ENCODE measurements around the gene PRICKLE4.

Gene PRICKLE4, protein sequence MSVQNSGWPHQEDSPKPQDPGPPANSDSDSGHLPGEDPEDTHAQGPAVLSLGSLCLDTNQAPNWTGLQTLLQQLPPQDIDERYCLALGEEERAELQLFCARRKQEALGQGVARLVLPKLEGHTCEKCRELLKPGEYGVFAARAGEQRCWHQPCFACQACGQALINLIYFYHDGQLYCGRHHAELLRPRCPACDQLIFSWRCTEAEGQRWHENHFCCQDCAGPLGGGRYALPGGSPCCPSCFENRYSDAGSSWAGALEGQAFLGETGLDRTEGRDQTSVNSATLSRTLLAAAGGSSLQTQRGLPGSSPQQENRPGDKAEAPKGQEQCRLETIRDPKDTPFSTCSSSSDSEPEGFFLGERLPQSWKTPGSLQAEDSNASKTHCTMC

DNA sequence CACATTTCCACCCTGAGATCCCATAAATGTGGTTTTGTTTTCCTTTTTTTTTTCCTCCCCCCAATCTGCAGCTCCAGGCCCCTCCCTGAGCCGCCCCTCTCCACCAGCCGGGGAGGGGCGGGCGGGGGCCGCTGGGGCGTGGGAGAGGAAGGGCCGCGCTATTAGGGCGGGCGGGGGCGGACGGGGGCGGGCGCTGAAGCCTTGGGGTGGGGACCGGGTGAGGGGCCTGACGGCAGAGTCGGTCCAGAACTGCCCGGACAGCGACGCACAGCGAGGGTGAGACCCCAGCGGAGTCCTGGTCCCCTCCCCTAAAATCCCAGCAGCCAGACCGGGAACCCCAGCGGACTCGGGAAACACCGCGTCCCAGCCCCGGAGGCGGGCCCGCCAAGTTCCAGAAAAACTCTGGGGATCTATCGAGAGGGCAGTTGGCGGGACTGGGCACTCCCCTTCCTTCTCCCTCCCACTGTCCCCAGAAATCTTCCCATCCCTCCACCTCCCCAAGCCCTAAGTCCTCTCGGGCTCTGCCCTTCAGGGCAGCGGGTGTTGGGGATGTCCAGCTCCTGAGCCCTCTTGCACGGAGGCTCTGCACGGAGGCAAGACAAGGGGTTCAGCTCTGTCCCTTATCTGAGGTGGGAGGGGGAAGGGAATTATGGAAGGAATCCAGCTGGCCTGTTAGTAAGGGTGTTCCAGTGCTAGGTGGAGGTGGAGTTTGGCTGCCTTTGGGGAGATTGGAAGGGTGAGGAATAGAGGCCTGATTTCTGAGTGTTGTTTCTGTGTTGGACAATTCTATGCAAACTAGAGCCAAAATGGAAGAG, at the start of gene PRICKLE4:
PRICKLE4 (plus strand) TSS at position 232 of the 815 bp plus-strand sequence. CDS start 2,692 bp downstream, outside the sequence.
- DNase-seq: no peak

DNA sequence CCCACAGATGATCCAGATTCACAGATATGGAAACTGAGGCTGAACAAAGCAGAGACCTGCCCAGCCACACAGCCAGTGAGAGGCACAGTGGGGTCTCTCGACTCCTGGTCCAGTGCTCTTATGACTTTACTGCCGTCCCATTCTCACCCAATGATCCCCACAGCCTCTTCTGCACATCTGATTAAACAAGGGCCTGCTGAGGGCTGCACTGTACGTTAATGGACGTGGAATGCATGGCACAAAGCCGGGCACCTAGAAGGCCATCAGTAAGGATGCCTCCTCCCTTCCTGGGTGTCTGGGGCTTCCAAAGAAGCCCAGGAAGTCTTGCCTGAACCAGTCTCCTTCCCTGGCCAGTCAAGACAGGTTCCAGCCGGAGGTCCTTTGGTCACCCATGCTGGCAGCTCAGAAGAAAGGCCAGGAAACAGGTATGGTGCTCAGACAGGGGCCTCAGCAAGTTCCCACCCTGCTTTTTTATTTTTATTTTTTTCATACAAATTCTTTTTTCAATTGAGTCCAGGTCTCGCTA, 49.0 kb upstream of the PRICKLE4 start:
- no peak for DNase-seq

DNA sequence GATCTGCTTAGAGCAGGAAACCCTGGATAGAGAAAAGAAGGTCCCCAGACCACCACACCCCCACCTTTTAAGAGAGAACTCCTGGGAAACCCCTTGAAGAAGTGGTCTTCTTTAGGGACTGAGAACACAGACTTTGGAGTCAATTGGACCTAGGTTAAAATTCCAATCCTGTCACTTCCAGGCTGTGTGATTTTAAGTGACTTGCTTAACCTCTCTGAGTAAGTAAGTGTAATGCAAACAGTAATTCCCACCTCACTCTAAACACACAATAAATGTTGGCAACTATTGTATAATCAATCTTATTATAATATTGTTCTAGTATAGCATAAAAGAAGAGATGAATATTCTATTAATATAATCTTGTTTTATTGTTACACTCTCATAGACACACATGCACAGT, 48.4 kb upstream of the PRICKLE4 start:
- DNase-seq: no peak

GRCh38 chr6:41732591-41733359, 47.8 kb upstream of the PRICKLE4 start:
- DNase-seq: peak in 3 of 4 experiments; percentile 10 to 18 (median 17)

- DNase-seq: no peak
Observed at GRCh38 chr6:41733360-41733706, 47.2 kb upstream of the PRICKLE4 start.

DNA sequence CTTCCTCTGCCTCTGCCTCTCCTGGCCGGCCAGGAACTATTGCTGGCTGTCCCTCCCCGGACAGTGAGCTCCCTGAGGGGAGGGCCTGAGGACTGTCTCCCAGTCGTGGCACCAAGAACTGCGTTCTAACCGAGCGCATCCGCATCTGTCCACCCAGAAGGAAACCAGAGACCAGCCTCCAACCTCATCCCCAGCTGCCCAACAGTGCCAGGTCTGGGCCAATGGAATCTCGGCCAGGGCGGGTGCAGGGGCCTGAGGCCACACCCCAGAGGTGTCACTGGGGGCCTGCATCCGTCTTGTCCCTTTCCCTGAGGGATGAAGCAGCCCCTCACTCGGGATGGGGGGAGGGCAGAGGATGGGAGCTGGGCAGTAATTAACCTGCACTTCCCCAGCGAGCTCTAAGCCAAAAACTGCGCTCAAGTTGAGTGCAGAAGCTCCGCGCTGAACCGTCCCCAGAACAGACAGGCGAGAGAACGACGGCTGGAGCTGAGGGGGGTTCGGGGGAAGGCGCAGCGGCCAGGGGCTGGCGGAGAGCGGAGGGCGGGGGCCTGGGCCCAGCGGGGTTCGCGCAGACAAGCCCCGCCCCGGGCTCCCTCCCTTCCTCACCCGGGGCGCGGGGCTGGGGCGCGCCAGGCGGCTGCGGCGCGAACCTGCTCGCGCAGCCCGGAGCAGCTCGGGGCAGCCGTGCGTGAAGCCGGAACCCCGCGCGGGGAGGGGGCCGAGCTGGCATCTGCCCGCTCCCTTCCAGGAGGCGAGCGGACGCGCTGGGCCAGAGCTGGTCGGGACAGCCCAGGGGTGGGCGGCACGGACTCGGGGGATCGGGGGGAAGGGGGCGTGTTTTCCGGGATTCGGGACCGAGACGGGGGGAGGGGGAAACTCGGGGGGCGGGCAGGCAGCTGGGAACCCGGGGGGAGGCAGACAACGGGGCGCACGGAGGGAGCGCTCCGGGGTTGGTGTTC, 46.6 kb upstream of the PRICKLE4 start:
- peak; percentile 34 to 58 (median 45) for DNase-seq

DNA sequence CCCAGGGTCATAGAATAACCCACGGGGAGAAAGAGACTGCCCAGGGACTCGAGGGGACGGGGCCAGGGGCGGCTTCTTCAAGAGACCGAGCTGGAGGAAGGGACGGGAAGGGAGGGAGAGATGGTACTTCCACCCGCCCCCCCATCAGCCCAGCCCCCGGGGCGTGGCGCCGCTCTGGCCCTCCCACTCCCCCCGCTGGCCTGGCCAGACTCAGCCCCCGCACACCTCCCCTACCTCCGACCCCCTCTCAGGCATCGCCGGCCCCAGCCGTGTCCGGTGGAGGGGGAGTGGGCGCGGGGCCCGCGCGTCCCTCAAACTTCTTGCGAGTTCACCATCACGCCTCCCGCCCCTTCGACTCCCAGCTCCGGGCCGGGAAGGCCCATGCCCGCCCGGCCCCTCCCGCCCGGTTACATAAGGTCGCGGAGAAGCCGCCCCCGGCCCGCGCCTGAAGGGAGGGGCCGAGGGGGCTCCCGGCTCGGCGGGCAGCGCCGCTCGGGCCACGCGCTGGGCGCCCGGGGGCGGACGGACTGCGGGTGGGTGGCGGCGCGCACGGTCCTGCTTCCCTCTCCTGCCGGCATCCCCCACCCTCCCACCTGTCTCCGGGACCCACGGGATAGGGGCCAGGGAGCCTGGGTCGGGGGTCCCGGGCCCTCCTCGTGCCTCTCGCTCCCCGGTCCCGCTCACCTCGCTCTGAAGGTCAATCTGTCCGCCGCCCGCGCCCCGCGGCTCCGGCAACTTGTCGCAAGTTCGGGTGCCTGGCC, 45.7 kb upstream of the PRICKLE4 start:
- DNase-seq: peak; percentile 34 to 49 (median 44)

- peak; percentile 88 to 91 (median 90) for DNase-seq
Observed at GRCh38 chr6:41735427-41736185, 45.0 kb upstream of the PRICKLE4 start, which contains the start of gene TFEB. Gene TFEB (minus strand): TSS chr6:41735608. CDS start chr6:41691213, 44,395 bp downstream.

DNA sequence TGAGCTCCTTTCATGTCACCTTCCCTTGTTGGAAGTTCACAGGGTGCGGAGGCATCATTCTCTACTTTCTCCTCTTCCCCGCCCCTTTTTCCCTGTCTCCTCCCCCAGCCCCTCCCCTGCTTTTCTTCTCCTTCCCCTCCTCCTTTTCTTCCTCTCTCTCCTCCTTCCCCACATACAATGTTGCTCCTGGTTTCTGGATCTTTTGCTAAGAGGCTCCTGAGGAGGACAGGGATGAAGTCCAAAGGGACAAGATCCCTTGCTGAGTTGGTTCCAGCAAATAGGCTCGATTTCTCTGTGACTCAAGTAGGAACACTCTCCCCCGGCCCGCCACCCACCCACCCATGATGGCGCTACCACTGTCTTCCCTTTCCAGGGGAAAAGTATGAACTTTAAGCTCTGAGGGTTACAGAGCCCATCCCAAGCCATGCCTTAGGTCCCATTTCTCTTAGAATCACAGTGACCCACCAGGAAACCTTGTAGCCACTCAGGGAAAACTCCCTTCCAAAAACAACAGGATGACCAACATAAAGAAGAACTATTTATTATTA, 44.3 kb upstream of the PRICKLE4 start:
- DNase-seq: no peak

DNA sequence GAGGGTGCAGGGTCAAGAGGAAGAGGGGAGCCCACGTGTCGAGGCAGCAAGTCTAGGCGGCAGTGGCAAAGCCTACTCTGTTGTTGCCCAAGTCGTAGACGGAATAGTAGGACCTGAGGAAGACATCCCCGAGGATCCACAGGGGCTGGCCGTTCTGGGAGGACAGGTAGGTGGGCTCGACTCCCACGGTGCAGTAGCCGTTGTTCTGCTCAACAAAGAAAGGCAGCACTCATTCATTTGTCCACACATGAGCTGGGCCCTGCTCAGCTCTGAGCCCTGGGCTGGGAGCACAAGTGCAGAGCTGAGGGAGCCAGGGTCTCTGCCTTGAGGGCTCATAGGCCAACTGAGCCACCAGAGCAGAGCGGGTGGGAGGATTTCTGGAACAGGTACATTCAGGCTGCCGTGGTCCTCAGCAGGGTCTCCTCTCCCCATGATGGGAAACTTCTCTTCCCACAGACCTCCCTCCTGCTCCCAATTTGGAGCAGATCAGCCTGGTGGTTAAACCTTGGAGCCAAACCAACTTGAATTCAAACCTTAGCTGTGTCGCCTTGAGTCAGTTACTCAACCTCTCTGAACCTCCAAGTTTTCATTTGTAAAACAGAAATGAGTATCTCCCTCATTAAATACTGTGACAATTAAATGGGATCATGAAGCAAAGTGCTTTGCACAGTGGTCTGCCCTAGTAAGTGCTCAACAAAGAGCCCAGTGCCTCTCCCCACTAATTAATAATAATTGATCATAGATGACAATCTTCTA, 43.6 kb upstream of the PRICKLE4 start:
- no peak for DNase-seq

DNA sequence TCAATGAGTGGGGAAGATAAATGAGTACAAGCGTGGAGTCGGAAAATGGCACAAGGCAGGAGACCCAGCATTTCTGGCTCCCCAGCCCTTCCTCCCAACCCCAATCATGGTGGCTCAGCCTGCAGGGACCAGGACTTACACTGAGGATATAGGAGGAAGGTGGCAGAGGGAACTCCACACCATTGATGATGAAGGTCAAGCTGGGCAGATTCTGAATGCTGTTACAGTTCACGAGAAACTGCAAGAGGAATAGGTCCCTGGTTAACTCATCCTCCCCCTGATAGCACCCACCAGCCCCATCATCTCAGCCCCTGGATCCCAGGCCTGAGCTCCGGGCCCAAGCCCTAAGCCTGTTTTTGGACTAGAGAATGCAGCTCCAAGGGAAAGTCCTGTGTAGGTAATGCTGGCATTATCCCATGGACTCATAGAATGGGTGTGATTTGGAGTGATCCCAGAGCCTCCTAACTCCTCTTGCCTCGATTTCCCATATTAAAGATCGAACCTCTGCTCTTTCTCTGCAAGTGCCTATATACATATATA, 42.9 kb upstream of the PRICKLE4 start:
- DNase-seq: no peak

DNA sequence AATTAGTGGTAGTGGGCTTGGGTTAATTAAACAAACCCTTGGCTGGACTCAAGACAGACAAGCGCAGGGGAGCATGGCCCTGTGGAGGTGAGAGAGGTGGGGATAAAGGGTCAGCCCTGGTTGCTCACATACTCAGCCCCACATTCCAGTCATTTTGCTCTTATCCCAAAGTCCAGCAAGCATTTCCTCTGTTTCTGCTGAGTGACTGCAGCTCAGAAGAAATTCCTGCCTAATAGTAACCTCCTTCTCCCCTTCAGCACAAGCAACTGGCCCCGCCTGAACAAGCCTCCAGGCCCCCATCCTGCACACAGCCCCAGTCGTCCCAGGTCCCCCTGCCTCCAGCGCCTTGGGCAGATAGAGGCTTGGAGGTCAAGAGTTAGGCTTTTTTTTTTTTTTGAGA, 41.5 kb upstream of the PRICKLE4 start:
- no peak for DNase-seq

DNA sequence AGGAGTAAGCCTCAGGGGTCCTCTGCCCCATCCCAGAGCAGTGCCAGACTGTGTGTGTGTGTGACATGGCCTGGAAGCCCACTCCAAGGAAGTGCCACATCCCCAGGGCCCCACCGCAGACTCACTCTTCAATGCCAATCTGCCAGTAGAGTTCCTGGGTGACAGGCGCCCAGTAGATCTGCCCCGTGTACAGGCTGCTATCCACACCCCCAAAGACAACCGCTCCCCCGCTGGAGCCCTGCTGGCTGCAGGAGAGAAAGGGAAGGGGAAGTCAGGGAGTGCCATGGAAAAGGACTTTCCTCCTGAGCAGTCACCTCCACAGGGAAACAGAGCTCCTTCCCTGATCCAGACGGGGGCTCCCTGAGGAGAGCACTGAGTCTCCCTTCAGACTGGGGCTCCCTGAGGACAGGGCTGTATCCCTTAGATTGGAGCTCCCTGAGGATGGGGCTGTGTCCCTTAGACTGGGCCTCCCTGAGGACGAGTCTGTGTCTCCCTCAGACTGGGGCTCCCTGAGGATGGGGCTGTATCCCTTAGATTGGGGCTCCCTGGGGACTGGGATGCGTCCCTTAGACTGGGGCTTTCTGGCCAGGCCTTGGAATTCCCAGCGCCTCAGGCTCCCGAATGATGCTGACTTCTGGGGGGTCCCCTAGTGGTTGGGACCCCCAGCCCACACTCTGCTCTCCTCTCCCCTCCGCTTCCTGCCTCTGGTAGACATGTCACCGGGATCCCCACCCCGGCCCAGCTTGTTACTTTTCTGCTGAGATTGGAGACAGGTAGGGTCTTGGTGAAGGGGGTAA, 40.0 kb upstream of the PRICKLE4 start:
- no peak for DNase-seq

- DNase-seq: no peak
Observed at GRCh38 chr6:41741625-41742490, 38.7 kb upstream of the PRICKLE4 start.

DNA sequence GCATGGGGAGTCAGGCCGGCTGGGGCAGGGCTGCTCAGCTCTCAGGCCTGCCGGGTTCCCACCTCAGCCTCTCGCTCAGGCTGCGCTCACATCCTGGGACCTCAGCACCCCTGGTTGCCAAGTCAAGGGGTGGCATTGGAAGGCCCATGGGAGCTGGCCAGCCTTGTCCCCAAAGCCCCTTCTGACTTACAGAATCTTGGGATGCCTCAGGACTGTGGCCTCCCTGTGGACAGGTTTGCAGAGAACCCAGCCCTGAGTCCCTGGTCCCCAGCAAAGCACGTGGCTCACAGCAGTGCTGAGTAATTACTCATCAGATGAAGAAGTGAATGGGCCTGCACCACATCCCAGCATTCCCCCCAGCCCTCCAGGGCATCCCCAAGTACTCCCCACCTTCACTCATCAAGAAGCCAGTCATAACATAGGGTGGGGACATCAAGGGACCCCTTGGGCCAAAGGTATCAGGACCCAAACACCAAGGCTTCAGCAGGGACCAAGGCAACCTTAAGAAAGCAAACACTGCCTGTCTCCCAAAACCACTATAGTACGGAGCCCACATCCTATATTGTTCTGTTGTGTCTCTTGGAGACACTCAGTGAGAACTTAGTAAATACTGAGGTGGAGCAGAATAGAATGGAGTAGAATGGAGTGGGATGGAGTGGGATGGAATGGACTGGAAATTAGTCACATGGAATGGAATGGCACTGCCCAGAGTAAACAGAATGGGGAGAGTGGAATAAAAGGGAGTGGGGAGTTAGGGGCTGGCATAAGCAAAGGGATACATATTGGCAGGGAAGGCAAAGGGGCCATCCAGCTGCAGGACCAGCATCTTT, 37.0 kb upstream of the PRICKLE4 start:
- DNase-seq: no peak

DNA sequence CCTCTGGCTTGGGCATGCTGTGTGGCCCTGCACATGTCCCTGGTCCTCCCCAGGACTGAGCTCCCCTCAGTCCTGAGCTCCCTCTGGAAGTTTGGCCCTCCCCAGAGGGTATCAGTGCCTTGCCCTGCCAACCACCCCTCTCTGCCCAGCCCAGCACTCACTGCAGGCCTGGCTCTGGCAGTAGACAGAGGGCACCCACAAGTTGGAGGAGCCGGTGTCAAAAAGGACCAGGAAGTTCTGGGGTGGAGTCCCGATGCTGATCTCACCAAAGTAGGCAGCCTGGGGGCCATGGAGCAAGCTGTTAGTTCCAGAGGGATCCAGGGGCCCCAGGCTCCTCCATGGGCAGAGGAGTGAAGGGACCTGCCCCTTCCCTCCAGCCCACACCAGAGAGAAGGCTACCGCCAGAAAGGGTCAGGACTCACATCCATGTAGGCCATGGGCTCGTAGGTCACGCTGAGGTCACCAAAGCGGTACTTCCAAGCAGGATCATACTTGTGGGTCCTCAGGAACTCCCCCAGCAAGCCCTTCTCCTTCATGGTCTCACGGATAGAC, 36.3 kb upstream of the PRICKLE4 start:
- no peak for DNase-seq
